GM04503 (cell line): ENCODE data around the gene SLC4A4.
"Not testable (repeated sequence)": the region's sequence is repeated elsewhere in the genome, so short reads cannot be mapped to it uniquely, and the experiment has no call there.

Experiments
- DNase-seq: peaks from one replicate; pipeline ENCODE4 v3.0.0-alpha.2; 2012; ENCODE audit warnings: low read depth

Gene SLC4A4

DNA sequence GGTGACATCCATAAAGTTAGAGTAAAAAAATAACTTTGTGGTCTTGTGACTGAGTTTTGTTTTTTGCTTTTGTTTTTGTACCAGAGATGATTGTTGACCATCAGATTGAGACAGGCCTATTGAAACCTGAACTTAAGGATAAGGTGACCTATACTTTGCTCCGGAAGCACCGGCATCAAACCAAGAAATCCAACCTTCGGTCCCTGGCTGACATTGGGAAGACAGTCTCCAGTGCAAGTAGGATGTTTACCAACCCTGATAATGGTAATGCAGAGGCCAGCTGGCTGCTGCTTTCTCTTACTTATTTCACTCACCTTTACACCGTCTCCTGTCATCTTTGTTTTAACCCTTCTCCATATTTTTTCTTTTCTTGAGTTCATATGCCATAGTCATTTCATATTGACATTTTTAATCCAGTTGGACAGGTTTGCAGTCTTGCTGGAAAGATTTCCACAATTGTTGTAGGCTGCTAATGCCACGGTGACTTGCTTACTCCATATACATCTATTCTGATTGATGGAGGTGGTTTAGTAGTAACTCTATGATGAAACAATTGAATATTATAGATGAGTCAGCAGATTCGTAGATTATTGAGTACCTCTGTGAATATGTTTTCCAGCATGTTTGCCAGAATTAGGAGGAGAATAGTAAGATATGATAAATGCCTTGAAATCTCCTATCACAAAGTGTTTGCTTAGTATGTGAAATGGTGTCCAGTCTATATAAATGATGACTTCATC is 18.3 kb downstream of the SLC4A4 start:
- DNase-seq: no peak

DNA sequence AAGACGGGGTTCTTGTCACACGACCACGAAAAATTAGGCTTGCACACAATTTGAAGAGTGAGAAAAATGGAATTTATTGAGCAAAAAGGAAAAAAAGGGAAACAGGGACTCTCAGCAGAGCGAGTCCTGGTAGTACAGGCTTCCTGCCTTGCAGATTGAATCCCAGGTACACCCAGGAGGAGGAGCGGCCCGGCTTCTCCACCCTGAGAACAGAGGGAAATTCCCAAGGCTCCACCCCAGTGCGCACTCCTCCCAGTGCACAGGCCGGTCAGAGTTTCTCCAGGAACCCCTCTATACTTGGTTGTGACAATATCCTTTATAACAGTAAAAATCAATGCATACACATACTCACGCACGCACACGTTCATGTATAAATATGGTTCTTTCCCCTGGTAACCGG is 22.0 kb downstream of the SLC4A4 start:
- no peak for DNase-seq

DNA sequence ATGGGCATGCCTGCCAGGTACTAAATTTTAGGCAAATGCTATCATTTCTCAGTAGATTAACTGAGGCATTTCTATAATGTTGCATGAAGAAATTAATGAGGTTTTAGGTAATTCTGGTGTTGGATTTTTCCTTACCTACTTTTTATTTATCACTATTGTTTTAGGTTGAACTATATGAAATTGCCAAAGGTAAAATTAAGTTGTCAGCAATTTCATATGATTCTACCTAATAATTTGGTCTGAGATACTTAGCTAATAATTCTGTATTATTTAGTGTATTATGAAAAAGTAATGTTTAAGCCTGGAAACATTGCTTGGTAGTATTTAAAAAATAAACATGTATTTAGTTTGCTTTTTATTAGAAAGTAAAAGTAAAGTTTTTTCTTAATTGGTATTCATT is 22.7 kb downstream of the SLC4A4 start:
- DNase-seq: no peak

DNA sequence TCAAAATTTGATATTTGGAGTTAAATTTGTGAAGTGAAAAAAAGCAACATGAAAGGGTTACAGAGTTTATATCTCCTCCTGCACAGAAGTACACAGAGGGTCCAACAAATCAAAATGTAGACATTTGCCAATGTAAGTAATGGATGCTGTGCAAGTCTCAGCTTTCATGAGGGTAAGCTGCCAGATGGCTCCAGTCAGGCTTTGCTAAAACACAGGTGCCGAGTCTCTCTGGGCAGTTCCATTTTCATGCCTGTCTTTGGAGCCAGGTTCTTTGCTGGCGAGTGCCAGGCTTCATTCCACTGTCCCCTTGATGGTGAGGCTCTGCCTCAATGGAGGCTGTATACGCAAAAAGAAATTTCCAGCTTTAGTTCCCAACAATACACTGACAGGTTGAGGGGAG is 27.9 kb downstream of the SLC4A4 start:
- no peak for DNase-seq

DNA sequence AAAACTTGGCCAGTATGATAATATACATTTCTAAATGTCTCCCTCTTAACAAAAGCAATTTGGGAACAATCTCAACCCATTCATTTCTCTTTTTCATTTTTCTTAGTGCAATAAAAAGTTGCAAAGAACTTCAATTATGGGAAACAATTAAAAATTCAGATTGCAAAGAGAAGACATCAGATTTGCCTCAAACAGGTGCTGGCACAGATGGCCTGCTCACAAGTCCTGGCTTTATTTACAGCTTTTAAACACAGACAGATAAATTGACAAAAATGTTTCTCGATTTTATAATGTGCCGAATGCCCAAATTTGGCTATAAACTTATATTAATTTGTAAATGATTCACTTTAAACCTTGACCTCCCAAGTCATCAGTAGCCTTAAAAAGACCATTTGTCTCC is 28.7 kb downstream of the SLC4A4 start:
- no peak for DNase-seq

DNA sequence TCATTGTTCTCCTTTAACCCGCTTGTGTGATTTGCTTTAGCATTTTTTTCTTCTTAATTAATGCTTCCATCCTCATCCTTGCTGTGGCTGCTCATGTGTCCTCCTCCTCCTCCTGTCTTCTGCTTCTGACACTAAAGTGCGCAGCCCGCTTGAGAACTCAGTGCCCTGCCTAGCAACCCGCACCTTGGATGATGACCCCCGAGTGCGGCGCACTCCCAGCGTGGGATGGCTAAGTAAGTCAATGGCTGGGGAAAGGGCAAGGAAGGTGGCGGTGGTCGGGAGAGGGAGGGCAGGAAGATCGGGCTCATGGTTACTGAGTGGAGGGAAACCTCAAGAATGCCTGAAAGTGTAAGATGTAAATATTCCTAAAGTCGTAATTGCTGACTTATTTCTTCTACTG is 30.1 kb downstream of the SLC4A4 start:
- no peak for DNase-seq

DNA sequence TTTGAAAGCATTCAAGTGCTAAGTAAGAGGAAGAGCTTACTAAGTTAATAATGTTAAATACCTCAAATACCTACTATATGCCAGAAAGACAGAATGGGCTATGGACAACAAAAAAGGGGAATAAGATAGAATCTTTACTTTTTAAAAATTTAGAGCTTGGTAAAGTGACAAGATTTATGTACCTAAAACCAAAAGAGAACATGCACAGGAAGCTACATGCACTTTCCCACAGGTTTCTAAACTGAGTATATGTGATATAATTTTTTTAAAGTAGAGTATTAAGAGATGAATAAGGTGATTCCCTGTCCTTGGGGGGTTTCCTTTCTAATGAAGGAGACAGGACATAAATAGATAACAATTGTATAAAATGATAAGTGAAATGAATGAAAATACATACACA is 30.7 kb downstream of the SLC4A4 start:
- no peak for DNase-seq

DNA sequence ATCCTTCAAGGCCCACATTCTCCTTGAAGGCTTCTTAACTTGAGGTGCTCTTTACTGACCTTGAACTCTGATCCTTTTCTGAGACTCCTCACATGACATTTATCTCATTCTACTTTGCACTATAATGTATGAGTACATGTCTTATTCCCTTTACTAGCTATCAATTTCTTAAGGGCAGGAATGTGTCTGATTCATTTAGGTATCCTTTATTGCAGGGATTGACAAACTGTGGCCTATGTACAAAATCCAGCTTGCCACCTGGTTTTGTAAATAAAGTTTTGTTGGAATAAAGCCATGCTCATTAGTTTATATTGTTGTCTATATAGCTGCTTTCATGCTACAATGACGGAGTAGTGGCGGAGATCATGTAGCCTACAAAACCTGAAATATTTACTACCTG is 36.7 kb downstream of the SLC4A4 start:
- DNase-seq: no peak

DNA sequence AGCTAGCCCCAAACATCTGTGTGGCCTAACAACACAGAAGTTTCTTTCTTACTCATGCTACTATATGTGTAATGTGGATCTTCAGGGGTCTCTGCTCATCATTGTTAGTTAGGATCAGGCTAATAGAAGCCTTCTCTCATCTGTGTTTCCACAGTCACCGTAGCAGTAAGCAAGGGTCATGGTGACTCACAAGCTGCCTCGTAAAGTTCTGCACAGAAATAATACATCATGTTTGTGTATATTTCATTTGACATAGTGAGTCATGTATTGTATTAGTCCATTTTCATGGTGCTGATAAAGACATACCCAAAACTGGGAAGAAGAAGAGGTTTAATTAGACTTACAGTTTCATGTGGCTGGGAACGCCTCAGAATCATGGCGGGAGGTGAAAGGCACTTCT is 38.7 kb downstream of the SLC4A4 start:
- DNase-seq: peak; percentile 73

DNA sequence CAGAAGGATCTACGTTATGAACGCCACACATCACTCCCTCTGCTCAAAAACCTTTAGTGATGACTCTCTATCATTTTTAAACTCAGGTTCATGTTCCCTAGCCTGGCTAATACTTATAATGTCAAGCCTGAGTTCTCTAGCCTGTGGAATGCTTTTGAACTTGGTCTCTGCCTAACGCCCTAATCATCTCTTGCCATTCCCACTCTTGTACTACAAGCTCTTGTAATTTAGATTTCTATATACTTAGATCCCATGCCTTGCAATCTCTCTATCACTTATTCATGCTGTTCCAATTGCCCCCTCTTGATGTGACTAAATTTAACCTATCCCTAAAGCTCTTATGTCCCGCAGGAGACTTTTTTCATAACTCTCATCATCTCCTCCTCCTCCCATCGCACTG is 40.3 kb downstream of the SLC4A4 start:
- no peak for DNase-seq

DNA sequence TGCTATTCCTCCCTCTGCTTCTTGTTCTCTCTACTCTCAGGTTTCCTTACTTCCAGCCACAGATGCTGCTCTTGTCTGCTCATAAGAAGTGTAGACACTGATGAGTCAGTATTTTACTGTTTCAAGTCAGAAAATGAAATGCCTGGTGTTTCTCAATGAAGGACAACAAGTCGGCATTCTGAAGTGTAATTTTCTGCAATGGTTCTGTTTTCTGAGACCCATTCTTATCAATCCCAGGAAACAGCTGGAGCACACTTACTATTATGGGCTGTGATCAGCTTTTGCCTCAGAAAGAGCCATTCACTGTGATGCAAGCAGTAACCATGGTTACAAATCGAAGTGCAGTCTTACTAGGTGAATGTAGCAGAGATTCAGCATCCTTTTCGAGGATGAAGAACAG is 42.0 kb downstream of the SLC4A4 start:
- DNase-seq: peak; percentile 27

DNA sequence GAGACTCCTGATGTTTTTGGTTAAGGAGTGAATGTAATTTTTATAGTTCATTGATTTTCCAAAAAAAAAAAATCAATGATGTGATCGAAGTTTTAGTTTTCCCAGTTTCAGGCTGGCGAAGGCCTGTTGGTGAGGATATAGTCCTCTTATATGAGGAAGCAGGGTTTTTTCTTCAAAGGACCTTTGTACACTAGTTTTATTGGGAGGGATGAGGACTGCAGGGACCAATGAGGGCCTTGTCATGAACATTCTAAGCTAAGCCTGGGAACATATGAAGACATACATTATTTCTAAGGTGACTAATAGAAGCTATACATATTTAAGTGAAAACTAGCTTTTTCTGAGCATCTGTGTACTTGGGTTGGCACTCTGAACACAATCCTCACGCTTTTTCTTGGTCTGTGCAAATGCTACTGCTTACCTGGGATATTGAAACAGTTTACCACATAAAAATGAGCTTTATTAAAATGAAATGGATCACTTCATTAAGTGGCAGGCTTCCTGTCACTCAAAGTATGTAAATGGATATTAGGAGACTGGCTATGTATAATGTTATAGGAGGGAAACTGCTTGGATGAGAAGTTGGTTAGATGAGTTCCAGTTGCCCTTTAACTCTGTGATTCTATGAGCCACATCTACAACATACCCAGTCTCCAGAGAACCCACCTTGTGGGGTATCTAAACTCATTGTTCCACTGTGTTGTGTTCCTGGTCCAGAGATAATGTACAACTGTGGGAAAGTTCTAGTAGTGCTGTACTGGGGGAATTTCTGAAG is 43.5 kb downstream of the SLC4A4 start:
- no peak for DNase-seq

DNA sequence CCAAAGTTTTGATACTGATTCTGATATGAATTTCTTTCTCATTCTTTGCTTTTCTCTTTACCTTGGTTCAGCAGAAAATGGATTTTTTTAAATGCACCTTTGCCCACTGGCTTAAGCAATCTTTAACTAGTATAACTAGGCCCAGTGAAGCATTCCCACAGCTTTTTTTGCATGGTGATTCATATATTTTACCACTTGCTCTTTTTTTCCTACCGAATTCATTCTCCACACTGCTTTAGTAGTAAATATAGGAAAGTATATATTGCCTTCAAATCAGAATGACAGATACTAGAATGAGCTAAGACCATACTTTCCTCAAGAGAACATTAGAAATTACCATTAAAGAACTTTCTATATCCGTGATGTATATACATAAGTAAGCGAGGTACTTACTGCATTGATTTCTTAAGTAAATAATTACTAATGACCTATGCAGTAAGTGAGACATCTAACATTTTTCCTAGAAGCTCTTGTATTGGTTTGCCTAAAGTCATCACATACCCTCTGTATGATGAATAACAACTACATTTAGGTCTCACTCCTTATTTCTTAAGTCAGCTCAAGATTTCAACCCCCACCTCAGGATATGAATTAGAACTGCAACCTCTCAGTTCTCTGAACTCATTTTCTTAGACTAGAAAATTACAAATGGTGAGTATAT is 44.2 kb downstream of the SLC4A4 start:
- DNase-seq: no peak

DNA sequence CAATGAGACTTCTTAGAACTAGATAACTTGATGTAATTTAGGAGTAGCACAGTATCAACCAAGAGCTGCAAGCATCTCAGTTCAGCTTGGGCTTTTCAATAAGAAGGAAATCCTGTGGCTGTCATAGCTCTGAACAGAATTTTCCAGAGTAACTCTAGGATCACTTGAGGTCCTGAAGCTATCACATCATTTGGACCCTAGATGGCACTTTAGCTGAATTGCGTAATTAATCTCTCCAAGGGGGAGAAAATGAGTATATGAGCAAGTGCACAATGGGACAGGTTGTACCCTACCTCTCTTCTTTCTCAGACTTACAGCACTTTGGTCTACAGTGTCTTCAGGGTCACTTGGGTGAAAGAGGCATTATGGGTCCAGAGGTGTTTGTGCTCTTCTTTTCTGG is 45.2 kb downstream of the SLC4A4 start:
- DNase-seq: no peak

DNA sequence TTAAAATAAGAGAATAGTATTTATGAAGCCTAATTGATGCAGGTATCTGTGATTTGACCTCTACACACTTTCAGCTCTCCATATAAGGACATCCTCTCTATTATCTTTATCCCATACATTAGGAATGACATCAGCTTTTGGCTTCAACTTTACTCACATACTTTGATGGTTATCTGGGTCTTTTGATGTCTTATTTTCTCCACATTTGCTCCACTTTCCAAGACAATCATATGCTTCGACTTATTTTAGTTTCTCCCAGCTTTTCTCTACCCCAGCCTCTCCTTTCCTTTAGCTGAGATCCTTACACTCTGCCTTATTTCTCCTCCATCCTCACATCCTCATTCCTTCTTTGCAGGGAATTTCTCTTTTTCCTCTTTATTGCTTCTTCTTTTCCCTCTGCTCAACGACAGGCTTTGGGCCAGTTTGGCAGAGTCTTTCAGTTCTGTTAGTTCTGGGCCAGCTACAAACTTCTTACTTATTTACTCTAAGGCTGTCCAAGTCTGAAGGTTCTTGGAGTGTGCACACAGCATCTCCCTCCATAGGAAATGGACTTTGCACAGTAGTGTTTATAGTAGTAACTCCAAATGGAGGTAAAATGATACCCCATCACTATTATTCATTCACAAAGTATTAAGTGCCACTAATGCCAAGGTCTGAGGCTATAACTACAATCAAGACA is 50.5 kb downstream of the SLC4A4 start:
- no peak for DNase-seq

DNA sequence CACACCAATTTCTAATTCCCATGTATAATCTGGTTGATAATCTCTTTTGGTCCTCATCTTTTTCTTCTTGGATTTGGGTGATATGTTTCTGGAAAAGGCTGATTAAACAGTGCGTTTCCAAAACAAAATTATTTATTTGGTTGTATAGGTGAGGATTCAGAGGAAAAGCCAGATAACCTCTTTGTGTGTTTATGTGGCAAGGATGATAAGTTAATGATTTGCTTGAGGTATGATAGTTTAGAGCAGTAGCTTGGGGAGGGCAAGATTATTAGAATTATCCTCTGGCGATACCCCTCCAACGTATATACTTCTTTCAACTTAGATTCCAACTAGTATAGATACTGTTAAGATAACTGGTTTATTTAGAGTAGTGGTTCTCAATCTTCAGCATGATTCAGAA is 53.3 kb downstream of the SLC4A4 start:
- no peak for DNase-seq

DNA sequence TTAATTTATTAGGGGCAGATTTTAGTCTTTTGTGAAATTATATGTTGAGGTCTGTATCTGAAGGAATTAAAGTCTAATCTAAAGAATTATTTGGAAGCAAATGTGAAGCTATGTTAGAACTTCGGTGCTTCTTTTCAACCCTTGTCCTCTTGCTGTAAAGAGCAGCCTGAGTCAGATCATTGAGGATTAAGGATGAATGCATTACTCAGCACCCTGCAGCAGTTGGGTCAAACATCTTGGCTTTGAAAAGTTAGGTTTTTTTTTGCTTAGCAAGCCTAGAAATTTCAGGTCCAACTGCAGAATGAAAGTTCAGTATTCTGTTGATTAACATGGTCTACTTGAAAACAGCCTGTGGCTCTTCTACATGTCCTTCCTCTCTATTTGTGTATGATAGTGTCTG is 57.6 kb downstream of the SLC4A4 start:
- DNase-seq: peak; percentile 44

DNA sequence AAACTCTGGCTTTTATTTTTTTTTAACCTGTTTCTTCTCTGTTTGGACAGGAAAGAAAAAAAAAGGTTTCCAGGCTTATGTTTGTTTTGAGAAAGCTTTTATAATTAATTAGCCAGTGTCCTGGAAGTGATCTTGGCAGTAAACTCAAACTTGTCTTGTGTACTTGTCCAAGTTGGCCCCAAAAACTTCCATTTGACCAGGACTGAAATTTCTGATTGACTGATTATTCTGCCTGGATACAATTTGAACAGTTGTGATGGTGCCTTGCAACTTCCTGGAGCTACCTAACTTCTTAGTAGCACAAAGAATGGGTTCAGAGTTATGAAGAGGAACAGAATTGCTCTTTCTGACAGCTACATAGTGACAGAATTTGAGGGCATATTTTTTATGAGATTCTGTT is 62.0 kb downstream of the SLC4A4 start:
- DNase-seq: no peak

DNA sequence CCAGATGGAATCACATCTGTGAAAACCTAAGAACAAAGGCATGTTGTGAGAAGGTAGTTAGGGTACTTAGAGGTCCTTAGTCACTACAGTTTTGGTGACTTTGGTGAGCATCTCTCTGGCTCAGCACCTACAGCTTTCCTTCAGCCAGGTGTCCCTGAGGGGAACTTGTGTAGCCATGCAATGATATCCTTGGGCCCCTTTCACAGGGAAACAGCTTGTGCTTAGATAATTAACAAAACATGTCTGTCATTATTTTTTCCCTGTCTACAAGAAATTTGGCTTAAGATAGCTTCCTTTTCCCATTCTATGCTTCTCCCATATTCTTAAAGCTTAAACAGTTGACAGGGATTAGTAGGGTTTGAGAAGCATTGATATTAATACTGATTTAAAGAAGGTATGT is 63.8 kb downstream of the SLC4A4 start:
- no peak for DNase-seq

DNA sequence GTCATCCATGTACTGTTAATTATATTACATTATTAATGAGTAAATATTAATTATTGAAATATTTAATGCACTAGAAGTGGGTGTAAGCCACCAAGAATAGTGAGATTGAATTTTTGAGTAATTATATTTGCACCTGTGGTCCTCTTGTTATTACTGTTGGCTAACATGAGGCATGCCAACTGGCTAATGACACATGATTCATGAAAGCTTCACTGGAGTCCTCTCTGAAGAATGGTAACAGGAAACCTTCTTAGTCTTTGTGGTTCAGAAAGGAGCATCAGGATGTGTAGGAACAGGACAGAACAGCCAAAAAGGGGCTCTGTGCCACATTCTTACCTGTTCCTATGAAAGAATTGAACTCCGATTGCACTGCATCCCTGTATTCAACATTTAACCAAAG is 65.2 kb downstream of the SLC4A4 start:
- DNase-seq: no peak

DNA sequence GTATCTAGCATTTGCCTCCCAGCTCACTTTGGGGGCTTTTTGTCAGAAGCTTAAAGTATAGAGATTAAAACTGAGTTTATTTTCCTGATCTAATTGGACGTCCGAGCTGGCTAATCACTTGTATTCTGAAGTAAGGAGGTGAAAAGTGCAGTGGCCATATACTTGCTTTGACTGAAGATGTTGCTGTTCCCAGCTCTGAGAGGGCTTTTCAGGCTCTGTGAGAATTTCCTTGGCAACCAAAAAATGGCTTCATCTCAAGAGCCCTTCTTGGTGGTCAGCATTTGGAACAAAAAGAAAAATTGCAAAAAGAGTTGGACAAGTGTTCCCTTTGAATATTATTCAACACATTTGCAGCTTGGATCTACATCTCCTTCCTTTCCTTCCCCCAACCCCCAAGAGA is 67.0 kb downstream of the SLC4A4 start:
- no peak for DNase-seq

DNA sequence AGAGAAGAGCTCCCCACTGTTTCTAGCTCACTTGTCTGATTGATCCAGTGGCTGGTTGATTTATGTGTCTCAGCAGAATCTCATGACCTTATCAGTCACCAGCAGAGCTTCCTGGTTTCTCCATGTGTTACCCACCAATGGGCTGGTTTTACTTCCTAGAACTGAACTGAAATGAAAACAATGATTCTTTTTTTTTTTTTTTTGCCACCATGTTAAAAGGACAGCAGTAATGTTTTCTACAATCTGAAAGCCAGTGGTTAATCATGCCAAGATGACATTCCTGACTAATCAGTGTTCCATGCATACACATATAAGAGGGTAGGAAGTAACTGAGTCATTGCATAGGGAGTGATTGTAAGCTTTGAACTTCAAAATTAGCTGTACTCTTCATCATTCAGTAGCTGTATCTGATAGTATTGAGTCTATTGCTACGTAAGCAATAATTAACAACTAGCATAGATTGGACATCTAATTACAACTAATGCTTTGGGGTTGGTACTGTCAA is 67.7 kb downstream of the SLC4A4 start:
- DNase-seq: peak; percentile 22

DNA sequence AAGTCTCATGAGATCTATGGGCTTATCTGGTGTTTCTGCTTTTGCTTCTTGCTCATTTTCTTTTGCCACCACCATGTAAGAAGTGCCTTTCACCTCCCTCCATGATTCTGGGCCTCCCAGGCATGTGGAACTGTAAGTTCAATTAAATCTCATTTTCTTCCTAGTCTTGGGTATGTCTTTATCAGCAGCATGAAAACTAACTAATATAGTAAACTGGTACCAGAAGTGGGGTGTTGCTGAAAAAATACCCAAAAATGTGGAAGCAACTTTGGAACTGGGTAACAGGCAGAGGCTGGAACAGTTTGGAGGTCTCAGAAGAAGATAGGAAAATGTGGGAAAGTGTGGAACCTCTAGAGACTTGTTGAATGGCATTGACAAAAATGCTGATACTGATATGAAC is 70.1 kb downstream of the SLC4A4 start:
- DNase-seq: not testable (repeated sequence)
